ENCODE measurements around the gene THPO. TPM values are rescaled to one million over a fixed set of nuclear protein-coding genes. Genes with fewer than 3 reads are reported as not detected.

Gene THPO
- total and polyA plus RNA-seq, 9 of the 15 experiments (the other 6 are each of a cell fraction or from before 2014, with no cell fraction given) = 0.11 to 1.1 (median 0.35) TPM; not detected in 1

DNA sequence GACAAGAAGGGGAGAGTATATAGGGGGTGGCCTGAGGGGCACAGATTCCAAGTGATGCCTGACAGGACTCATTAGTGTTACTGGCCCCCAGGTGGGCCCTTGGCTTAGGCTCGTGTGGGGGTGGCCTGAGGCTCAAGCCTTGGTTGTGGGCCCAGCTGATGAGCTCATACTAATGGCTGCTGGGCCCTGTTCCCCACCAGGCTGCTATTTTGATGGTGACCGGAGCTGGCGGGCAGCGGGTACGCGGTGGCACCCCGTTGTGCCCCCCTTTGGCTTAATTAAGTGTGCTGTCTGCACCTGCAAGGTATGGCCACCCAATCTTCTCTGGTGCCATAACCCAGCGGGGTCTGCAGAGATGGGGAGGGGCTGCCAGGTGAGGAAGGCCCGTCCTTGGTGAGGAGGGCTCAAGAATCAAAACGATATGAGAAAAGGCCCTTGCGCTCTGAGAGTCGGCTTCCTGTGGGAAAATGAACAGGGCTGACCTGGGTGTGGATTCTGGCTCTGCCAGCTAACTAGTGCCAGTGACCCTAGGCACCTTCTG, 9.2 kb upstream of the THPO start:
- ChIA-PET POLR2A (interaction anchor here (0.6 to 1.6 kb wide), 3 partner anchors 14 to 778 kb away, joined by 3 to 4 read pairs (median 4); no protein-coding TSS in a partner anchor), CTCF (ENCODE audit: low intra/inter-chr PET ratio) (no interaction called here)
- in situ Hi-C loops (cut with MboI) (no loop called here), intact Hi-C loops (cut with micrococcal nuclease) (loop anchor here (10.0 kb wide), 1 partner anchor 328 kb away; the partner anchor contains the start of gene MAGEF1)
- peaks cover 0 to 11% of the 10 kb centered on the region in 2 experiments; a peak in 1 of 5 replicates for H3K4me1 ChIP-seq (replicated peaks in 1 of 2; ENCODE audit: control insufficient read depth in 2 of 2, insufficient read depth in 2 of 2, low read length in 2 of 2)
- FAIRE-seq (no peak), DNase-seq (ENCODE audit: extremely low read depth in 1 of 4, low spot score in 3 of 4) (no peak), ATAC-seq (no peak)
- no peaks in the 10 kb centered on the region for H3K9me1 ChIP-seq (ENCODE audit: control insufficient read depth, insufficient read depth, low read length)
- no peak overlapping the region for H3K27ac ChIP-seq (ENCODE audit: extremely low read depth, low read depth, low read length)
- no peak overlapping the region for H3K4me3 ChIP-seq
- H3K9ac ChIP-seq (ENCODE audit: insufficient read depth in 1 of 2, low read depth in 2 of 2, low read length in 2 of 2) = no peak overlapping the region
- H3K4me2 ChIP-seq (ENCODE audit: insufficient read depth, low read length) = no peak overlapping the region
- peaks cover 5% of the 10 kb centered on the region for H4K20me1 ChIP-seq (replicated peaks; ENCODE audit: control insufficient read depth, insufficient read depth, low read length)
- no peak overlapping the region for H2AFZ ChIP-seq (ENCODE audit: low read depth, low read length)
- no peaks in the 10 kb centered on the region for H3K9me3 ChIP-seq (replicated peaks; ENCODE audit: control insufficient read depth, insufficient read depth, low read depth, low read length)
- H3K79me2 ChIP-seq (ENCODE audit: control insufficient read depth, insufficient read depth, low read length) = no peaks in the 10 kb centered on the region
- H3K27me3 ChIP-seq (ENCODE audit: control insufficient read depth in 2 of 2, insufficient read depth in 2 of 2, low read length in 2 of 2) = peaks cover 16 to 75% of the 10 kb centered on the region in 2 experiments; a peak in 4 of 5 replicates
- no TSS peak for BruUV-seq (replicated peaks)
- WGBS (ENCODE audit: insufficient coverage, low coverage, missing lambda C conversion rate) = 18% methylated on average over 12 of the region's 12 CpGs
- H3K36me3 ChIP-seq (ENCODE audit: control insufficient read depth, insufficient read depth, low read length) = no peaks in the 10 kb centered on the region
- TF ChIP-seq, protein P1, sequence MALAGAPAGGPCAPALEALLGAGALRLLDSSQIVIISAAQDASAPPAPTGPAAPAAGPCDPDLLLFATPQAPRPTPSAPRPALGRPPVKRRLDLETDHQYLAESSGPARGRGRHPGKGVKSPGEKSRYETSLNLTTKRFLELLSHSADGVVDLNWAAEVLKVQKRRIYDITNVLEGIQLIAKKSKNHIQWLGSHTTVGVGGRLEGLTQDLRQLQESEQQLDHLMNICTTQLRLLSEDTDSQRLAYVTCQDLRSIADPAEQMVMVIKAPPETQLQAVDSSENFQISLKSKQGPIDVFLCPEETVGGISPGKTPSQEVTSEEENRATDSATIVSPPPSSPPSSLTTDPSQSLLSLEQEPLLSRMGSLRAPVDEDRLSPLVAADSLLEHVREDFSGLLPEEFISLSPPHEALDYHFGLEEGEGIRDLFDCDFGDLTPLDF (CRISPR knock-in tag; IDR thresholded peaks at IDR 0.05) = no peak
- TF ChIP-seq ZNF224 (CRISPR knock-in tag; IDR thresholded peaks at IDR 0.05) (no peak), MYBL2 (IDR thresholded peaks at IDR 0.05; ENCODE audit: low read depth) (no peak), MYBL2 (CRISPR knock-in tag; IDR thresholded peaks at IDR 0.05; ENCODE audit: borderline replicate concordance) (no peak), ZNF140 (CRISPR knock-in tag; IDR thresholded peaks at IDR 0.05) (no peak), SP1 (CRISPR knock-in tag; IDR thresholded peaks at IDR 0.05) (no peak), MEF2A (IDR thresholded peaks at IDR 0.05; ENCODE audit: control insufficient read depth, low read depth, low read length) (no peak), ZNF586 (CRISPR knock-in tag; conservative IDR thresholded peaks at IDR 0.05) (no peak), ZNF696 (CRISPR knock-in tag; conservative IDR thresholded peaks at IDR 0.05) (no peak), SREBF1 (IDR thresholded peaks at IDR 0.05; ENCODE audit: borderline replicate concordance, low read depth, low read length) (no peak), KLF1 (tag; IDR thresholded peaks at IDR 0.05) (no peak), FOXJ2 (tag; IDR thresholded peaks at IDR 0.05) (no peak), XRCC3 (IDR thresholded peaks at IDR 0.05) (no peak), DMBX1 (CRISPR knock-in tag; IDR thresholded peaks at IDR 0.05; ENCODE audit: borderline replicate concordance) (no peak)
- TF ChIP-seq, protein P2, sequence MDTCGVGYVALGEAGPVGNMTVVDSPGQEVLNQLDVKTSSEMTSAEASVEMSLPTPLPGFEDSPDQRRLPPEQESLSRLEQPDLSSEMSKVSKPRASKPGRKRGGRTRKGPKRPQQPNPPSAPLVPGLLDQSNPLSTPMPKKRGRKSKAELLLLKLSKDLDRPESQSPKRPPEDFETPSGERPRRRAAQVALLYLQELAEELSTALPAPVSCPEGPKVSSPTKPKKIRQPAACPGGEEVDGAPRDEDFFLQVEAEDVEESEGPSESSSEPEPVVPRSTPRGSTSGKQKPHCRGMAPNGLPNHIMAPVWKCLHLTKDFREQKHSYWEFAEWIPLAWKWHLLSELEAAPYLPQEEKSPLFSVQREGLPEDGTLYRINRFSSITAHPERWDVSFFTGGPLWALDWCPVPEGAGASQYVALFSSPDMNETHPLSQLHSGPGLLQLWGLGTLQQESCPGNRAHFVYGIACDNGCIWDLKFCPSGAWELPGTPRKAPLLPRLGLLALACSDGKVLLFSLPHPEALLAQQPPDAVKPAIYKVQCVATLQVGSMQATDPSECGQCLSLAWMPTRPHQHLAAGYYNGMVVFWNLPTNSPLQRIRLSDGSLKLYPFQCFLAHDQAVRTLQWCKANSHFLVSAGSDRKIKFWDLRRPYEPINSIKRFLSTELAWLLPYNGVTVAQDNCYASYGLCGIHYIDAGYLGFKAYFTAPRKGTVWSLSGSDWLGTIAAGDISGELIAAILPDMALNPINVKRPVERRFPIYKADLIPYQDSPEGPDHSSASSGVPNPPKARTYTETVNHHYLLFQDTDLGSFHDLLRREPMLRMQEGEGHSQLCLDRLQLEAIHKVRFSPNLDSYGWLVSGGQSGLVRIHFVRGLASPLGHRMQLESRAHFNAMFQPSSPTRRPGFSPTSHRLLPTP (IDR thresholded peaks at IDR 0.05; ENCODE audit: borderline replicate concordance, extremely low read depth, insufficient read length) = no peak
- TF ChIP-seq, protein P3, sequence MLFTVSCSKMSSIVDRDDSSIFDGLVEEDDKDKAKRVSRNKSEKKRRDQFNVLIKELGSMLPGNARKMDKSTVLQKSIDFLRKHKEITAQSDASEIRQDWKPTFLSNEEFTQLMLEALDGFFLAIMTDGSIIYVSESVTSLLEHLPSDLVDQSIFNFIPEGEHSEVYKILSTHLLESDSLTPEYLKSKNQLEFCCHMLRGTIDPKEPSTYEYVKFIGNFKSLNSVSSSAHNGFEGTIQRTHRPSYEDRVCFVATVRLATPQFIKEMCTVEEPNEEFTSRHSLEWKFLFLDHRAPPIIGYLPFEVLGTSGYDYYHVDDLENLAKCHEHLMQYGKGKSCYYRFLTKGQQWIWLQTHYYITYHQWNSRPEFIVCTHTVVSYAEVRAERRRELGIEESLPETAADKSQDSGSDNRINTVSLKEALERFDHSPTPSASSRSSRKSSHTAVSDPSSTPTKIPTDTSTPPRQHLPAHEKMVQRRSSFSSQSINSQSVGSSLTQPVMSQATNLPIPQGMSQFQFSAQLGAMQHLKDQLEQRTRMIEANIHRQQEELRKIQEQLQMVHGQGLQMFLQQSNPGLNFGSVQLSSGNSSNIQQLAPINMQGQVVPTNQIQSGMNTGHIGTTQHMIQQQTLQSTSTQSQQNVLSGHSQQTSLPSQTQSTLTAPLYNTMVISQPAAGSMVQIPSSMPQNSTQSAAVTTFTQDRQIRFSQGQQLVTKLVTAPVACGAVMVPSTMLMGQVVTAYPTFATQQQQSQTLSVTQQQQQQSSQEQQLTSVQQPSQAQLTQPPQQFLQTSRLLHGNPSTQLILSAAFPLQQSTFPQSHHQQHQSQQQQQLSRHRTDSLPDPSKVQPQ (CRISPR knock-in tag; IDR thresholded peaks at IDR 0.05; ENCODE audit: borderline replicate concordance) = no peak

Data from K562 (cell line).